HCT116 (cell line): ENCODE results near the gene GPR157. TPM values are rescaled to one million over a fixed set of nuclear protein-coding genes. Genes with fewer than 3 reads are reported as not detected.

ENCODE experiments used
- ATAC-seq: fragments of 200-7000 bp; cut with Tn5 transposase; 2 replicates; pipeline ENCODE4 v1.9.1; 2020; ENCODE audit warnings: mild to moderate bottlenecking, moderate library complexity
- BruUV-seq: library from RNA; stranded (reverse); fragments of 400-500 nt; replicated peaks from 2 replicates; lab custom pipeline; 2021; lab: Mats Ljungman, UMichigan
- CTCF ChIA-PET: fragments of 300-600 bp; sonication (Branson Sonifier 250); formaldehyde crosslinking; loops from one replicate; lab custom pipeline; 2021; ENCODE audit warnings: antibody characterized with exemption; lab: Charles Lee
- POLR2A ChIA-PET: fragments of 300-600, 350-600 bp; sonication (Branson Sonifier 250); formaldehyde crosslinking; loops from one replicate; lab custom pipeline; 2021; ENCODE audit warnings: antibody characterized with exemption; lab: Charles Lee
- RAD21 ChIA-PET, 2 experiments: fragments of 300-600 bp; sonication (Branson Sonifier 250); formaldehyde crosslinking; loops; one replicate each; lab custom pipeline; 2023; ENCODE audit warnings: low total read pairs in 2 of 2; ENCODE audit not compliant: uncharacterized antibody in 2 of 2, unreplicated experiment in 2 of 2, low non-redundant PET in 1 of 2; lab: Charles Lee
- DNase-seq: peaks from one replicate; pipeline ENCODE4 v3.0.0-alpha.2; 2010; ENCODE audit warnings: low read depth, low spot score
- H2AFZ ChIP-seq: fragments of 200-600 bp; shearing (Covaris generic), sonication (generic); 2 replicates; pipeline ENCODE4 v1.6.1; 2017; ENCODE audit warnings: low read depth, mixed run types, mixed read lengths, antibody characterized with exemption, low read length; ENCODE audit not compliant: poor library complexity, severe bottlenecking
- H3K27ac ChIP-seq: 2 replicates; pipeline ENCODE4 v1.5.1; 2012; ENCODE audit warnings: low read depth, low read length
- H3K27me3 ChIP-seq: fragments of 200-600 bp; sonication (generic); 2 replicates; pipeline ENCODE4 v1.6.1; 2016; ENCODE audit warnings: mixed run types, low read length, mixed read lengths; ENCODE audit not compliant: insufficient read depth
- H3K36me3 ChIP-seq, 2 experiments: fragments of 200-500 bp in 1 of 2; fragments of 200-600 bp in 1 of 2; sonication (Bioruptor generic) in 1 of 2; sonication (generic) in 1 of 2; 2 replicates each; pipeline versions ENCODE4 v1.5.1 to v1.6.1; 2014 to 2016; ENCODE audit warnings: low read length in 2 of 2, inconsistent platforms in 1 of 2, mixed read lengths in 1 of 2, mixed run types in 1 of 2; ENCODE audit not compliant: insufficient read depth in 2 of 2, control insufficient read depth in 1 of 2
- H3K4me1 ChIP-seq, 2 experiments: fragments of 200-600 bp in 1 of 2; sonication (generic) in 1 of 2; 2 replicates each; pipeline versions ENCODE4 v1.5.1 to v1.6.1; 2012 to 2017; ENCODE audit warnings: low read length in 2 of 2, inconsistent platforms in 1 of 2, mild to moderate bottlenecking in 1 of 2, mixed read lengths in 1 of 2, mixed run types in 1 of 2, moderate library complexity in 1 of 2; ENCODE audit not compliant: insufficient read depth in 2 of 2, control insufficient read depth in 1 of 2
- H3K4me2 ChIP-seq: fragments of 200-600 bp; sonication (generic); 2 replicates; pipeline ENCODE4 v1.6.1; 2017; ENCODE audit warnings: mixed run types, low read length, mixed read lengths
- H3K4me3 ChIP-seq, 2 experiments: fragments of 200-600 bp in 1 of 2; sonication (generic) in 1 of 2; replicated peaks in 1 of 2; 2 replicates each; pipeline ENCODE4 v1.5.1; 2011 to 2016; ENCODE audit warnings: low read length in 2 of 2, control low read depth in 1 of 2, low read depth in 1 of 2, mild to moderate bottlenecking in 1 of 2, mixed read lengths in 1 of 2, mixed run types in 1 of 2
- H3K79me2 ChIP-seq: fragments of 200-600 bp; sonication (generic); 2 replicates; pipeline ENCODE4 v1.6.1; 2017; ENCODE audit warnings: mild to moderate bottlenecking, mixed run types, low read length, moderate library complexity, mixed read lengths; ENCODE audit not compliant: insufficient read depth
- H3K9ac ChIP-seq: fragments of 200-600 bp; sonication (generic); 2 replicates; pipeline ENCODE4 v1.6.1; 2016; ENCODE audit warnings: low read length, mixed read lengths
- H3K9me2 ChIP-seq: fragments of 200-600 bp; sonication (generic), shearing (Covaris generic); 2 replicates; pipeline ENCODE4 v1.6.1; 2017; ENCODE audit warnings: mixed run types, mild to moderate bottlenecking, moderate library complexity; ENCODE audit not compliant: insufficient read depth
- H3K9me3 ChIP-seq, 2 experiments: fragments of 200-500 bp in 1 of 2; fragments of 200-600 bp in 1 of 2; sonication (Bioruptor generic) in 1 of 2; sonication (generic) in 1 of 2; 2 replicates each; pipeline ENCODE4 v1.6.1; 2014 to 2017; ENCODE audit warnings: low read length in 2 of 2, mixed read lengths in 2 of 2, inconsistent platforms in 1 of 2, low read depth in 1 of 2, mild to moderate bottlenecking in 1 of 2, mixed run types in 1 of 2, moderate library complexity in 1 of 2; ENCODE audit not compliant: control insufficient read depth in 1 of 2, insufficient read depth in 1 of 2
- H4K20me1 ChIP-seq: fragments of 200-600 bp; sonication (generic), shearing (Covaris generic); 2 replicates; pipeline ENCODE4 v1.6.1; 2017; ENCODE audit warnings: mixed run types, mild to moderate bottlenecking, moderate library complexity; ENCODE audit not compliant: insufficient read depth
- FOSL1 ChIP-seq: IDR thresholded peaks from 2 replicates; pipeline ENCODE4 v1.6.1; 2012; ENCODE audit warnings: low read depth
- JUND ChIP-seq: IDR thresholded peaks from 2 replicates; pipeline ENCODE4 v1.6.1; 2012
- POLR2AphosphoS5 ChIP-seq: IDR thresholded peaks from 2 replicates; pipeline ENCODE4 v1.6.1; 2011; ENCODE audit warnings: mild to moderate bottlenecking, low read depth, low read length, moderate library complexity
- REST ChIP-seq: IDR thresholded peaks from 2 replicates; pipeline ENCODE4 v1.6.1; 2012; ENCODE audit warnings: low read depth
- SIN3A ChIP-seq: IDR thresholded peaks from 2 replicates; pipeline ENCODE4 v1.6.1; 2012; ENCODE audit warnings: low read depth
- ZFX ChIP-seq: fragments of 450-650 bp; IDR thresholded peaks from 2 replicates; pipeline ENCODE4 v1.6.1; 2017
- ZNF274 ChIP-seq: fragments of 200-500 bp; sonication (Bioruptor generic); IDR thresholded peaks from 2 replicates; pipeline ENCODE4 v1.6.1; 2014; ENCODE audit warnings: mild to moderate bottlenecking, low read depth, low read length, inconsistent platforms
- intact Hi-C: fragments of 100-400 bp; cut with micrococcal nuclease; formaldehyde crosslinking; loops from 2 replicates; pipeline ENCODE4 v1.10.0; 2022
- total RNA-seq: library from RNA; stranded (reverse); gene quantifications from one replicate; pipeline ENCODE4 v1.2.1, GENCODE V29; 2021; ENCODE audit not compliant: unreplicated experiment
- TF ChIP-seq, protein P1 (sequence below): IDR thresholded peaks from 2 replicates; pipeline ENCODE4 v1.6.1; 2012

Gene GPR157
- total RNA-seq, 1 experiment from 2014 or later, result 7.7 TPM

GRCh38 chr1:9093091-9093490 lies 35.8 kb downstream of the GPR157 start:
- H3K79me2 ChIP-seq, result no peaks in the 10 kb centered on the region
- no peaks in the 10 kb centered on the region for H3K4me1 ChIP-seq
- no peaks in the 10 kb centered on the region for H3K9me2 ChIP-seq
- CTCF ChIA-PET, result no interaction called here
- no peaks in the 10 kb centered on the region; the same call in 1 of the 2 replicates for H3K27me3 ChIP-seq
- DNase-seq (no peak), ATAC-seq (no peak)
- H3K9me3 ChIP-seq, result no peaks in the 10 kb centered on the region
- no peak overlapping the region for H3K27ac ChIP-seq
- H2AFZ ChIP-seq, result no peak overlapping the region
- no peak overlapping the region for H3K4me2 ChIP-seq
- POLR2A ChIA-PET, result no interaction called here
- intact Hi-C loops, result no loop called here
- no peak overlapping the region for H3K4me3 ChIP-seq
- TF ChIP-seq, protein P1, sequence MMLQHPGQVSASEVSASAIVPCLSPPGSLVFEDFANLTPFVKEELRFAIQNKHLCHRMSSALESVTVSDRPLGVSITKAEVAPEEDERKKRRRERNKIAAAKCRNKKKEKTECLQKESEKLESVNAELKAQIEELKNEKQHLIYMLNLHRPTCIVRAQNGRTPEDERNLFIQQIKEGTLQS, result no peak
- TF ChIP-seq REST (no peak), POLR2AphosphoS5 (no peak)
- H4K20me1 ChIP-seq, result no peaks in the 10 kb centered on the region
- H3K9ac ChIP-seq, result no peak overlapping the region
- RAD21 ChIA-PET, result no interaction called here
- BruUV-seq, result no TSS peak
- no peaks in the 10 kb centered on the region for H3K36me3 ChIP-seq

DNA sequence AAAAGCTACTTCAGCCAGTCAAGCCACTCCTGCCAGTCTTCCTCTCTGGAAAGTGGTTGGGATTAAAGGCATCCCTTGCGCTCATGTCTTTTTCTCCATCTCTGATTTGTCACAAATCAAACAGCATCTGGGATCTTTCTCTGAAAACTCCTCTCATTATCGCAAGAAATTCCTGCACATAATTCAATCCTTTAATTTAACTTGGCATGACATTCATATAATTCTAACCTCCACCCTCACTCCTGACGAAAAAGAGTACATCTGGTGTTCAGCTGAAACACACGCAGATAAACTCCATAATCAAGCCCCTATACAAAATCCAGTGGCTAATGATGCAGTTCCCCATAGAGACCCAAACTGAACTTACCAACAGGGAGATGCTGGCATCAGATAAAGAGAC lies 40.1 kb downstream of the GPR157 start:
- no peaks in the 10 kb centered on the region for H3K9me2 ChIP-seq
- H3K36me3 ChIP-seq, result no peaks in the 10 kb centered on the region
- no peak overlapping the region for H3K27ac ChIP-seq
- DNase-seq (no peak), ATAC-seq (no peak)
- H3K9me3 ChIP-seq, result no peaks in the 10 kb centered on the region
- H3K9ac ChIP-seq, result no peak overlapping the region
- RAD21 ChIA-PET, result no interaction called here
- no peaks in the 10 kb centered on the region for H3K4me1 ChIP-seq
- no peak overlapping the region for H3K4me2 ChIP-seq
- intact Hi-C loops, result no loop called here
- no peaks in the 10 kb centered on the region; the same call in 1 of the 2 replicates for H3K27me3 ChIP-seq
- no peaks in the 10 kb centered on the region for H3K79me2 ChIP-seq
- POLR2A ChIA-PET, result no interaction called here
- no peaks in the 10 kb centered on the region for H4K20me1 ChIP-seq
- CTCF ChIA-PET, result no interaction called here
- H2AFZ ChIP-seq, result no peak overlapping the region
- no peak overlapping the region for H3K4me3 ChIP-seq
- TF ChIP-seq ZNF274, result no peak
- TF ChIP-seq JUND, result no peak
- TF ChIP-seq FOSL1, result no peak
- TF ChIP-seq ZFX, result no peak
- TF ChIP-seq REST, result no peak
- no peak for TF ChIP-seq SIN3A
- no TSS peak for BruUV-seq
